GM23338 (cell line): Measurements from ENCODE around the gene EIF4A2. TPM values are rescaled to one million over a fixed set of nuclear protein-coding genes. Genes with fewer than 3 reads are reported as not detected.

Experiments
- ATAC-seq: fragments of 200-7000 bp; cut with Tn5 transposase; 3 replicates; pipeline ENCODE4 v1.9.1; 2020
- DNase-seq: peaks from one replicate; pipeline ENCODE4 v3.0.0-alpha.2; 2015; ENCODE audit warnings: low spot score
- H2AFZ ChIP-seq: fragments of 200-600 bp; sonication (generic); 2 replicates; pipeline ENCODE4 v1.8.0; 2016; ENCODE audit warnings: antibody characterized with exemption, mild to moderate bottlenecking, moderate library complexity
- H3F3A ChIP-seq: fragments of 200-600 bp; sonication (generic); replicated peaks from 2 replicates; pipeline ENCODE4 v1.8.0; 2017; ENCODE audit warnings: antibody characterized with exemption, mixed run types, low read depth
- H3K27ac ChIP-seq: fragments of 200-600 bp; sonication (generic); 2 replicates; pipeline ENCODE4 v1.6.1; 2016; ENCODE audit warnings: low read depth
- H3K27me3 ChIP-seq: fragments of 200-600 bp; sonication (generic); 2 replicates; pipeline ENCODE4 v1.8.0; 2016; ENCODE audit warnings: mild to moderate bottlenecking, mixed run types, moderate library complexity; ENCODE audit not compliant: insufficient read depth
- H3K36me3 ChIP-seq: fragments of 200-600 bp; sonication (generic); 2 replicates; pipeline ENCODE4 v1.8.0; 2016; ENCODE audit warnings: mild to moderate bottlenecking; ENCODE audit not compliant: insufficient read depth
- H3K4me1 ChIP-seq: fragments of 200-600 bp; sonication (generic); 2 replicates; pipeline ENCODE4 v1.8.0; 2016; ENCODE audit warnings: mild to moderate bottlenecking, moderate library complexity; ENCODE audit not compliant: insufficient read depth
- H3K4me2 ChIP-seq: fragments of 200-600 bp; sonication (generic); 2 replicates; pipeline ENCODE4 v1.7.1; 2017; ENCODE audit warnings: mixed run types
- H3K4me3 ChIP-seq: fragments of 200-600 bp; sonication (generic); 2 replicates; pipeline ENCODE4 v1.6.1; 2016; ENCODE audit warnings: mixed run types
- H3K79me2 ChIP-seq: fragments of 200-600 bp; sonication (generic); replicated peaks from 2 replicates; pipeline ENCODE4 v1.8.0; 2017; ENCODE audit warnings: mild to moderate bottlenecking; ENCODE audit not compliant: insufficient read depth
- H3K9me2 ChIP-seq: fragments of 200-600 bp; sonication (generic); 2 replicates; pipeline ENCODE4 v1.8.0; 2017; ENCODE audit not compliant: insufficient read depth
- H4K20me1 ChIP-seq: fragments of 200-600 bp; sonication (generic); replicated peaks from 2 replicates; pipeline ENCODE4 v1.8.0; 2017; ENCODE audit warnings: mild to moderate bottlenecking; ENCODE audit not compliant: insufficient read depth
- H3K27ac Mint-ChIP-seq: 2 replicates; pipeline ENCODE4 v1.8.0; 2020; ENCODE audit warnings: inconsistent platforms, mild to moderate bottlenecking, moderate library complexity, mixed read lengths
- H3K27me3 Mint-ChIP-seq: 3 replicates; pipeline ENCODE4 v1.8.0; 2022; ENCODE audit warnings: low read depth, mild to moderate bottlenecking, moderate library complexity, mixed read lengths, inconsistent platforms; ENCODE audit not compliant: insufficient read depth, poor library complexity
- H3K36me3 Mint-ChIP-seq: 3 replicates; pipeline ENCODE4 v1.8.0; 2021; ENCODE audit warnings: low read depth, mild to moderate bottlenecking, inconsistent platforms, moderate library complexity, mixed read lengths
- H3K4me1 Mint-ChIP-seq: 3 replicates; pipeline ENCODE4 v1.8.0; 2020; ENCODE audit warnings: mild to moderate bottlenecking, inconsistent platforms, mixed read lengths
- H3K4me3 Mint-ChIP-seq: 3 replicates; pipeline ENCODE4 v1.8.0; 2021; ENCODE audit warnings: moderate library complexity, mild to moderate bottlenecking, inconsistent platforms, mixed read lengths
- H3K9me3 Mint-ChIP-seq: 3 replicates; pipeline ENCODE4 v1.8.0; 2020; ENCODE audit warnings: moderate library complexity, mild to moderate bottlenecking, inconsistent platforms, mixed read lengths
- JUNB ChIP-seq: IDR thresholded peaks from one replicate; pipeline ENCODE4 v1.6.1; 2016; ENCODE audit warnings: antibody characterized with exemption; ENCODE audit not compliant: unreplicated experiment
- POLR2AphosphoS5 ChIP-seq: IDR thresholded peaks from 2 replicates; pipeline ENCODE4 v1.6.1; 2016; ENCODE audit warnings: antibody characterized with exemption, low read depth
- ZNF331 ChIP-seq: fragments of 250-450 bp; sonication (Bioruptor Pico); IDR thresholded peaks from 2 replicates; pipeline ENCODE4 v1.5.0; 2020; ENCODE audit warnings: low read depth, mild to moderate bottlenecking, moderate library complexity
- polyA plus RNA-seq: library from polyadenylated mRNA; unstranded; fragments of >200 nt; fragmentation: Nextera tagmentation; extraction: Ambion mirVana; gene quantifications from 2 replicates; pipeline ENCODE4 v1.2.1, GENCODE V29; 2016
- total RNA-seq: library from RNA; depleted of rRNA; stranded (reverse); fragments of >200 nt; shearing (Covaris generic); gene quantifications from 2 replicates; pipeline ENCODE4 v1.2.3, GENCODE V29; 2014
- TF ChIP-seq, protein P1 (sequence below), 2 experiments: fragments of 200-600 bp in 1 of 2; sonication (generic) in 1 of 2; conservative IDR thresholded peaks; 2 replicates each; pipeline versions ENCODE4 v1.5.1 to v1.6.1; 2016 to 2017; ENCODE audit warnings: antibody characterized with exemption in 2 of 2, low read depth in 2 of 2, mild to moderate bottlenecking in 2 of 2, moderate library complexity in 1 of 2
- TF ChIP-seq, protein P2 (sequence below): fragments of 250-450 bp; sonication (Bioruptor Pico); IDR thresholded peaks from 2 replicates; pipeline ENCODE4 v1.5.0; 2020; ENCODE audit warnings: mild to moderate bottlenecking, moderate library complexity

The EIF4A2 gene
- total and polyA plus RNA-seq, 2 experiments from 2014 or later = 386 to 666 TPM

DNA sequence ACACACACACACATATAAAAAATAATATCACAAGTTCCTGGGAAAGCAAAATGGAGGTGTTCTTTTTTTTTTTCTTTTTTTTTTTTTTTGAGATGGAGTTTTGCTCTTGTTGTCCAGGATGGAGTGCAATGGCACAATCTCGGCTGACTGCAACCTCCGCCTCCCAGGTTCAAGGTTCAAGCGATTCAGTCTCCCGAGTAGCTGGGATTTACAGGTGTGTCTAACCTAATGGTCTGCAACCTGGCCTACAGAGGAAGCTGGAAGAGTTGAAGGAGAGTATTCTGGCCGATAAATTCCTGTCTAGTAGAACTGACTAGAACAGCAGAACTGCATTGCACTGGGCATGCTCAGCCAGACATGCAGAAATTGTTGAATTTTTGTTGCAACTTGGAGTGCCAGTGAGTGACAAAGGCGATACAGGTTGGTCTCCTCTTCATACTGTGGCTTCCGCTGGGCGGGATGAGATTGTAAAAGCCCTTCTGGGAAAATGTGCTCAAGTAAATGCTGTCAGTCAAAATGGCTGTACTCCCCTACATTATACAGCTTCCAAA is 22.4 kb upstream of the EIF4A2 start:
- Mint-ChIP-seq H3K27ac (no peak overlapping the region), H3K27me3 (peaks cover 9% of the 10 kb centered on the region), H3K36me3 (no peaks in the 10 kb centered on the region), H3K4me1 (peaks cover 4% of the 10 kb centered on the region), H3K9me3 (peaks cover 5% of the 10 kb centered on the region; the same call in 2 of the 3 replicates), H3K4me3 (no peak overlapping the region)
- Histone ChIP-seq H3K4me1 (0 out of 2 replicates have a peak, but pooled peaks cover 6% of the 10 kb centered on the region), H3K4me3 (no peak overlapping the region), H4K20me1 (no peaks in the 10 kb centered on the region), H3K79me2 (no peaks in the 10 kb centered on the region), H3K27ac (no peak overlapping the region), H3K27me3 (no peaks in the 10 kb centered on the region), H2AFZ (peak overlapping the region; percentile 43; the same call in 1 of the 2 replicates), H3F3A (no peaks in the 10 kb centered on the region), H3K4me2 (no peak overlapping the region), H3K36me3 (no peaks in the 10 kb centered on the region), H3K9me2 (0 out of 2 replicates have a peak, but pooled peaks cover 3% of the 10 kb centered on the region)
- ATAC-seq = no peak
- no peak for DNase-seq
- TF ChIP-seq, protein P1, sequence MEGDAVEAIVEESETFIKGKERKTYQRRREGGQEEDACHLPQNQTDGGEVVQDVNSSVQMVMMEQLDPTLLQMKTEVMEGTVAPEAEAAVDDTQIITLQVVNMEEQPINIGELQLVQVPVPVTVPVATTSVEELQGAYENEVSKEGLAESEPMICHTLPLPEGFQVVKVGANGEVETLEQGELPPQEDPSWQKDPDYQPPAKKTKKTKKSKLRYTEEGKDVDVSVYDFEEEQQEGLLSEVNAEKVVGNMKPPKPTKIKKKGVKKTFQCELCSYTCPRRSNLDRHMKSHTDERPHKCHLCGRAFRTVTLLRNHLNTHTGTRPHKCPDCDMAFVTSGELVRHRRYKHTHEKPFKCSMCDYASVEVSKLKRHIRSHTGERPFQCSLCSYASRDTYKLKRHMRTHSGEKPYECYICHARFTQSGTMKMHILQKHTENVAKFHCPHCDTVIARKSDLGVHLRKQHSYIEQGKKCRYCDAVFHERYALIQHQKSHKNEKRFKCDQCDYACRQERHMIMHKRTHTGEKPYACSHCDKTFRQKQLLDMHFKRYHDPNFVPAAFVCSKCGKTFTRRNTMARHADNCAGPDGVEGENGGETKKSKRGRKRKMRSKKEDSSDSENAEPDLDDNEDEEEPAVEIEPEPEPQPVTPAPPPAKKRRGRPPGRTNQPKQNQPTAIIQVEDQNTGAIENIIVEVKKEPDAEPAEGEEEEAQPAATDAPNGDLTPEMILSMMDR (conservative IDR thresholded peaks at IDR 0.05; ENCODE audit: low read depth in 2 of 2) = no peak
- TF ChIP-seq JUNB (no peak), POLR2AphosphoS5 (no peak), ZNF331 (CRISPR knock-in tag) (no peak)
- TF ChIP-seq, protein P2, sequence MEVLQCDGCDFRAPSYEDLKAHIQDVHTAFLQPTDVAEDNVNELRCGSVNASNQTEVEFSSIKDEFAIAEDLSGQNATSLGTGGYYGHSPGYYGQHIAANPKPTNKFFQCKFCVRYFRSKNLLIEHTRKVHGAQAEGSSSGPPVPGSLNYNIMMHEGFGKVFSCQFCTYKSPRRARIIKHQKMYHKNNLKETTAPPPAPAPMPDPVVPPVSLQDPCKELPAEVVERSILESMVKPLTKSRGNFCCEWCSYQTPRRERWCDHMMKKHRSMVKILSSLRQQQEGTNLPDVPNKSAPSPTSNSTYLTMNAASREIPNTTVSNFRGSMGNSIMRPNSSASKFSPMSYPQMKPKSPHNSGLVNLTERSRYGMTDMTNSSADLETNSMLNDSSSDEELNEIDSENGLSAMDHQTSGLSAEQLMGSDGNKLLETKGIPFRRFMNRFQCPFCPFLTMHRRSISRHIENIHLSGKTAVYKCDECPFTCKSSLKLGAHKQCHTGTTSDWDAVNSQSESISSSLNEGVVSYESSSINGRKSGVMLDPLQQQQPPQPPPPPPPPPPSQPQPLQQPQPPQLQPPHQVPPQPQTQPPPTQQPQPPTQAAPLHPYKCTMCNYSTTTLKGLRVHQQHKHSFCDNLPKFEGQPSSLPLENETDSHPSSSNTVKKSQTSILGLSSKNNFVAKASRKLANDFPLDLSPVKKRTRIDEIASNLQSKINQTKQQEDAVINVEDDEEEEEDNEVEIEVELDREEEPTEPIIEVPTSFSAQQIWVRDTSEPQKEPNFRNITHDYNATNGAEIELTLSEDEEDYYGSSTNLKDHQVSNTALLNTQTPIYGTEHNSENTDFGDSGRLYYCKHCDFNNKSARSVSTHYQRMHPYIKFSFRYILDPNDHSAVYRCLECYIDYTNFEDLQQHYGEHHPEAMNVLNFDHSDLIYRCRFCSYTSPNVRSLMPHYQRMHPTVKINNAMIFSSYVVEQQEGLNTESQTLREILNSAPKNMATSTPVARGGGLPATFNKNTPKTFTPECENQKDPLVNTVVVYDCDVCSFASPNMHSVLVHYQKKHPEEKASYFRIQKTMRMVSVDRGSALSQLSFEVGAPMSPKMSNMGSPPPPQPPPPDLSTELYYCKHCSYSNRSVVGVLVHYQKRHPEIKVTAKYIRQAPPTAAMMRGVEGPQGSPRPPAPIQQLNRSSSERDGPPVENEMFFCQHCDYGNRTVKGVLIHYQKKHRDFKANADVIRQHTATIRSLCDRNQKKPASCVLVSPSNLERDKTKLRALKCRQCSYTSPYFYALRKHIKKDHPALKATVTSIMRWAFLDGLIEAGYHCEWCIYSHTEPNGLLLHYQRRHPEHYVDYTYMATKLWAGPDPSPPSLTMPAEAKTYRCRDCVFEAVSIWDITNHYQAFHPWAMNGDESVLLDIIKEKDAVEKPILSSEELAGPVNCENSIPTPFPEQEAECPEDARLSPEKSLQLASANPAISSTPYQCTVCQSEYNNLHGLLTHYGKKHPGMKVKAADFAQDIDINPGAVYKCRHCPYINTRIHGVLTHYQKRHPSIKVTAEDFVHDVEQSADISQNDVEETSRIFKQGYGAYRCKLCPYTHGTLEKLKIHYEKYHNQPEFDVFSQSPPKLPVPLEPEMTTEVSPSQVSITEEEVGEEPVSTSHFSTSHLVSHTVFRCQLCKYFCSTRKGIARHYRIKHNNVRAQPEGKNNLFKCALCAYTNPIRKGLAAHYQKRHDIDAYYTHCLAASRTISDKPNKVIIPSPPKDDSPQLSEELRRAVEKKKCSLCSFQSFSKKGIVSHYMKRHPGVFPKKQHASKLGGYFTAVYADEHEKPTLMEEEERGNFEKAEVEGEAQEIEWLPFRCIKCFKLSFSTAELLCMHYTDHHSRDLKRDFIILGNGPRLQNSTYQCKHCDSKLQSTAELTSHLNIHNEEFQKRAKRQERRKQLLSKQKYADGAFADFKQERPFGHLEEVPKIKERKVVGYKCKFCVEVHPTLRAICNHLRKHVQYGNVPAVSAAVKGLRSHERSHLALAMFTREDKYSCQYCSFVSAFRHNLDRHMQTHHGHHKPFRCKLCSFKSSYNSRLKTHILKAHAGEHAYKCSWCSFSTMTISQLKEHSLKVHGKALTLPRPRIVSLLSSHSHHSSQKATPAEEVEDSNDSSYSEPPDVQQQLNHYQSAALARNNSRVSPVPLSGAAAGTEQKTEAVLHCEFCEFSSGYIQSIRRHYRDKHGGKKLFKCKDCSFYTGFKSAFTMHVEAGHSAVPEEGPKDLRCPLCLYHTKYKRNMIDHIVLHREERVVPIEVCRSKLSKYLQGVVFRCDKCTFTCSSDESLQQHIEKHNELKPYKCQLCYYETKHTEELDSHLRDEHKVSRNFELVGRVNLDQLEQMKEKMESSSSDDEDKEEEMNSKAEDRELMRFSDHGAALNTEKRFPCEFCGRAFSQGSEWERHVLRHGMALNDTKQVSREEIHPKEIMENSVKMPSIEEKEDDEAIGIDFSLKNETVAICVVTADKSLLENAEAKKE (CRISPR knock-in tag) = no peak
